ENCODE data around the gene RPL9. TPM values are rescaled to one million over a fixed set of nuclear protein-coding genes. Genes with fewer than 3 reads are reported as not detected.

RPL9 gene
- total and polyA plus RNA-seq, 2 of the 4 experiments (the other 2 are of a cell fraction): 1,627 to 1,905 TPM

DNA sequence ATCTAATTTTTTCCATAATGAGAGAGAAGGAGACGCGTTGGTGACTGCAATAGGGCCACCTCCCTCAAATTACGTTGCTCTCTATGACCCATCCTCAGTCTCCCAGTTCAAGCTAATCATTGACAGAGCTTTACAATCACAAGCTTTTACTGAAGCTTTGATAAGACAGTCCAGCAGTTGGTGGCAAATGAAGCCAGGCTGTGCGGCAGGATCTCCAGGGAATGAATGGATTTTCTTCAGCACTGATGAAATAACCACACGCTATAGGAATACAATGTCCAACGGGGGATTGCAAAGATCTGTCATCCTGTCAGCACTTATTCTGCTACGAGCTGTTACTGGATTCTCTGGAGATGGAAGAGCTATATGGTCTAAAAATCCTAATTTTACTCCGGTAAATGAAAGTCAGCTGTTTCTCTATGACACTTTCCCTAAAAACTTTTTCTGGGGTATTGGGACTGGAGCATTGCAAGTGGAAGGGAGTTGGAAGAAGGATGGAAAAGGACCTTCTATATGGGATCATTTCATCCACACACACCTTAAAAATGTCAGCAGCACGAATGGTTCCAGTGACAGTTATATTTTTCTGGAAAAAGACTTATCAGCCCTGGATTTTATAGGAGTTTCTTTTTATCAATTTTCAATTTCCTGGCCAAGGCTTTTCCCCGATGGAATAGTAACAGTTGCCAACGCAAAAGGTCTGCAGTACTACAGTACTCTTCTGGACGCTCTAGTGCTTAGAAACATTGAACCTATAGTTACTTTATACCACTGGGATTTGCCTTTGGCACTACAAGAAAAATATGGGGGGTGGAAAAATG is 51.7 kb downstream of the RPL9 start, which contains the start of gene KLB:
Gene KLB (plus strand): TSS at position 168 of the 821 bp plus-strand sequence. CDS start 20 bp downstream, at position 188.
- no peak within 1 kb of the TSS for H3K14ac ChIP-seq (replicated peaks; ENCODE audit: low read depth, low read length)
- H2AK5ac ChIP-seq (ENCODE audit: low read depth, low read length): no peak within 1 kb of the TSS
- no peak within 1 kb of the TSS for H3K9ac ChIP-seq (ENCODE audit: low read depth, low read length)
- no peak within 1 kb of the TSS for H3K23ac ChIP-seq (ENCODE audit: low read depth, low read length)
- H4K5ac ChIP-seq (ENCODE audit: low read depth, low read length): no peak within 1 kb of the TSS
- no TSS peak for BruUV-seq (replicated peaks)
- CTCF ChIA-PET: no interaction called here
- no peaks in the 10 kb centered on the region for H3K79me1 ChIP-seq (ENCODE audit: low read depth in 1 of 2, low read length in 2 of 2)
- dilution Hi-C loops (cut with HindIII; ENCODE audit: low sequenced_read_pairs, unreplicated experiment) (no loop called here), in situ Hi-C loops (cut with MboI; ENCODE audit: low sequenced_read_pairs) (no loop called here), intact Hi-C loops (cut with micrococcal nuclease) (no loop called here)
- H2AK9ac ChIP-seq (replicated peaks; ENCODE audit: low read depth, low read length, poor library complexity): no peak within 1 kb of the TSS
- no peaks in the 10 kb centered on the region for H4K20me1 ChIP-seq (ENCODE audit: insufficient read depth, low read length)
- no peak within 1 kb of the TSS for H2BK15ac ChIP-seq (ENCODE audit: low read depth, low read length)
- H3K18ac ChIP-seq (ENCODE audit: low read depth, low read length): no peak within 1 kb of the TSS
- H3K9me3 ChIP-seq (ENCODE audit: control insufficient read depth, insufficient read depth, low read length): no peaks in the 10 kb centered on the region
- ATAC-seq (ENCODE audit: low read depth) (peak; percentile 24; the same call in 1 of the 2 replicates), DNase-seq (no peak)
- 0% methylated on average over 1 of the region's 12 CpGs; no CpG with 5 or more reads in 1 of the 2 experiments for WGBS, 2 experiments (ENCODE audit: extremely low coverage in 2 of 2, insufficient read length in 1 of 2)
- H3K9me1 ChIP-seq (ENCODE audit: insufficient read depth, low read length): no peaks in the 10 kb centered on the region
- H3K4me1 ChIP-seq (ENCODE audit: control insufficient read depth, insufficient read depth, low read length): no peaks in the 10 kb centered on the region
- peaks cover 6% of the 10 kb centered on the region; the same call in 1 of the 2 replicates for H3K27me3 ChIP-seq (ENCODE audit: control insufficient read depth, insufficient read depth, low read length)
- no peaks in the 10 kb centered on the region for H3K36me3 ChIP-seq (ENCODE audit: control insufficient read depth, insufficient read depth, low read length)
- H3K4me3 ChIP-seq (ENCODE audit: insufficient read depth, low read depth, low read length): no peak within 1 kb of the TSS
- H3K56ac ChIP-seq (ENCODE audit: extremely low read depth, insufficient read depth, low read length): no peak within 1 kb of the TSS
- no peak within 1 kb of the TSS for H2BK20ac ChIP-seq (ENCODE audit: low read depth, low read length)
- peak within 1 kb of the TSS; percentile 18; the same call in 1 of the 2 replicates for H3K4me2 ChIP-seq (ENCODE audit: low read depth, low read length)
- H3K27ac ChIP-seq (ENCODE audit: insufficient read depth, low read length): no peak within 1 kb of the TSS
- H4K8ac ChIP-seq (ENCODE audit: low read depth in 2 of 2, low read length in 2 of 2): no peak within 1 kb of the TSS
- no peak for TF ChIP-seq MAFK (IDR thresholded peaks at IDR 0.05; ENCODE audit: low read depth, low read length)
- TF ChIP-seq NFE2L2 (IDR thresholded peaks at IDR 0.05; ENCODE audit: low read depth, low read length): no peak
- TF ChIP-seq FOS (IDR thresholded peaks at IDR 0.05; ENCODE audit: low read depth, low read length): no peak
- TF ChIP-seq MXI1 (IDR thresholded peaks at IDR 0.05; ENCODE audit: borderline replicate concordance, low read depth, low read length): no peak
- no peak for TF ChIP-seq CHD1 (IDR thresholded peaks at IDR 0.05; ENCODE audit: low read depth, low read length)
- no peak for TF ChIP-seq RAD21 (IDR thresholded peaks at IDR 0.05; ENCODE audit: low read length)
- no peak for TF ChIP-seq MAZ (IDR thresholded peaks at IDR 0.05; ENCODE audit: borderline replicate concordance, low read depth, low read length)
- TF ChIP-seq, protein P1, sequence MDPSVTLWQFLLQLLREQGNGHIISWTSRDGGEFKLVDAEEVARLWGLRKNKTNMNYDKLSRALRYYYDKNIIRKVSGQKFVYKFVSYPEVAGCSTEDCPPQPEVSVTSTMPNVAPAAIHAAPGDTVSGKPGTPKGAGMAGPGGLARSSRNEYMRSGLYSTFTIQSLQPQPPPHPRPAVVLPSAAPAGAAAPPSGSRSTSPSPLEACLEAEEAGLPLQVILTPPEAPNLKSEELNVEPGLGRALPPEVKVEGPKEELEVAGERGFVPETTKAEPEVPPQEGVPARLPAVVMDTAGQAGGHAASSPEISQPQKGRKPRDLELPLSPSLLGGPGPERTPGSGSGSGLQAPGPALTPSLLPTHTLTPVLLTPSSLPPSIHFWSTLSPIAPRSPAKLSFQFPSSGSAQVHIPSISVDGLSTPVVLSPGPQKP (IDR thresholded peaks at IDR 0.05; ENCODE audit: borderline replicate concordance, low read depth, low read length): no peak
- no peak for TF ChIP-seq SMC3 (IDR thresholded peaks at IDR 0.05; ENCODE audit: low read depth, low read length)
- no peak within 1 kb of the TSS for H2BK5ac ChIP-seq (ENCODE audit: low read depth, low read length, poor library complexity, severe bottlenecking)
- no peak within 1 kb of the TSS for H3K4ac ChIP-seq (ENCODE audit: low read depth, low read length)
- H2BK120ac ChIP-seq (ENCODE audit: low read depth, low read length): no peak within 1 kb of the TSS
- POLR2A ChIA-PET (ENCODE audit: unreplicated experiment): no interaction called here
- no peak within 1 kb of the TSS for H4K91ac ChIP-seq (ENCODE audit: insufficient read depth, low read depth, low read length)
- peak within 1 kb of the TSS; percentile 68 for H2AFZ ChIP-seq (replicated peaks; ENCODE audit: low read length, poor library complexity)
